ENCODE results near the gene ATP12A.

The ATP12A gene

DNA sequence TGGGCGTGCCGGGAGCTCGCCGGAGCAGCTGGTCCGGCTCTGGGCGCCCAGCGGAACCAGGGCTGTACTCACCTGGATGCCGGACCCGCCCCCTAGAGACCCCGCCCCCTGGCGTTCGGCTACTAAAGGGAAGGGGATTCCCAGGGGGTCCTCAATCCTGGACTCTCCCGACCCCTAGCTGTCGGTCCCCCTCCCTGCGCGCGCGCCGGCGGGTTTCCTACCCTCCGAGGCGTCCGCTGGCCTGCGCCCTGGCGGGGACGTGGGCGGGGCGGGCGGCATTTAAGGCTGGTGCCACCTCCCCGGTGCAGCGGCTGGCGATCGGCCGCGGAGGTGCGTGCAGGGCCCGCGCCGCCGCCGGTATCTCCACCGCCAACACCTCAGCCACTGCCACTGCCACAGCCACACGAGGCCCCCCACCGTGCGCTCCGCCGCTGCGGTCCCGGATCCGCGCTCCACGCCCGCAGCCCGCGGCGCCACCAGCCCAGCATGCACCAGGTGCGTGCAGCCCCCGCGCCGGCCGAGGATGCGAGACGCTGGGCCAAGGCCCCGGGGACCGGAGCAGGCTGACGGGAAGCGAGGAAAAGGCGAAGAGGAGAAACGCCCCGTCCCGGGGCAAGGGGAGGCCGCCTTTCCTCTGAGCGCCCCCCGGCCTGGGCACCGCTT lies at the start of gene ATP12A:
TSS of gene ATP12A (plus strand) at position 151 of the 663 bp plus-strand sequence. CDS start at position 487, 336 bp downstream.
- no peak for FAIRE-seq

DNA sequence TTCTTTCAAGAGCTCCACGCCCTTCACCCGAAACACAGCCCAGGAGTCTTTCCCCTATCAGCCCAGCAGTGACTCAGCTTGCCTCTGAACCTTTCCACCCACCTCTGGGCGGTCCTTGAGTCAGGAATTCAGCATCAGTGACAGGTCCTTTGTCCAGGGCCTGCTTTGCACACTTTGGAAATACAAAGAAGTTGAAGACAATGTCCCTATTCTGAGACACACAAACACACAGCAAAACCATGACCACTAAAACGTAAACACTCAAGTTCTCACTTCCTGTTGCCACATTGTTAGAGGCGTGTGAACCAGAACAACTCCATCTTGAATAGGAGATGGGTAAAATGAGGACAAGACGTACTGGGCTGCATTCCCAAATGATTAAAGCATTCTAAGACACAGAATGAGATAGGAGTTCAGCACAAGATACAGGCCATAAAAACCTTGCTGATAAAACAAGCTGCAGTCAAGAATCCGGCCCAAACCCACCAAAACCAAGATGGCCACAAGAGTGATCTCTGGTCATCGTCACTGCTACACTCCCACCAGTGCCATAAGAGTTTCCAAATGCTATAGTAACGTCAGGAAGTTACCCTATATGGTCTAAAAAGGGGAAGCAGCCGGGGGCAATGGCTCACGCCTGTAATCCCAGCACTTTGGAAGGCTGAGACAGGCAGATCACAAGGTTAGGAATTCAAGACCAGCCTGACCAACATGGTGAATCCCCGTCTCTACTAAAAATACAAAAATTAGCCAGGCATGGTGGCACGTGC lies 49.2 kb upstream of the ATP12A start:
- no peak for FAIRE-seq

- no peak for FAIRE-seq
These were observed 48.3 kb upstream of the ATP12A start for GRCh38 chr13:24631922-24632321.

DNA sequence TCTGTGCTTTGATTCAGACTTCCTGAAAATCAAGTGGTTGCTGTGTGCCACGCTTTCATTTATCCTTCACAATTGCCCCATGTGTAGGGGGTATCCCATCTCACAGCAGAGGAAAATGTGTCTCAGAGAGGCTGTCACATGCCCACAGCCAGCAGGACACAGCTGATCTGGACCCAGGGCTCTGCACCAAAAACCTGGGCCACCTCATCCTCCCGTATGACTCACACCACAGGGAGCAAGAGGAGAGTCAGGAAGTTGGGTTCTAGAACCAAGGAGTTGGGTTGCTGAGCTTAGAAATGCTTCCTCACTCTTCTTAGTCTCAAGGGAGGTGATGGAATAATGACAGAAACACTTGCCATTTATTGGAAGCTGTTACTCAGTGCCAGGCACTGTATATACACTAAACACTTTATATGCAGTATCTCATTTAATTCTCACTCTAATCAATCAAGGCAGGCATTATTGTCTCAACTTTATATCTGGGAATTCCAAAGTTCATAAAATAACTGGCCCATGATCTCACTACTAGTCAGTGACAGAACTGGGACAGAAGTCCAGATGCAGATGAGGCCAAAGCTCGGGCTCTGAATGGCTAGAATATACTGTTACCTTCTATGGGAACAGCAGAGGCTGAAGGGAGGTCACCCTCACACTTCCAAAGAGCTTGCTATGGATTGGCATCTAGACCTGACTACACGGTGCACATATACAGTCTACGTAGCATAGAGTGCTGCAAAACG lies 47.7 kb upstream of the ATP12A start:
- FAIRE-seq: no peak

- FAIRE-seq: no peak
These were observed 43.4 kb upstream of the ATP12A start for GRCh38 chr13:24636776-24637175.

DNA sequence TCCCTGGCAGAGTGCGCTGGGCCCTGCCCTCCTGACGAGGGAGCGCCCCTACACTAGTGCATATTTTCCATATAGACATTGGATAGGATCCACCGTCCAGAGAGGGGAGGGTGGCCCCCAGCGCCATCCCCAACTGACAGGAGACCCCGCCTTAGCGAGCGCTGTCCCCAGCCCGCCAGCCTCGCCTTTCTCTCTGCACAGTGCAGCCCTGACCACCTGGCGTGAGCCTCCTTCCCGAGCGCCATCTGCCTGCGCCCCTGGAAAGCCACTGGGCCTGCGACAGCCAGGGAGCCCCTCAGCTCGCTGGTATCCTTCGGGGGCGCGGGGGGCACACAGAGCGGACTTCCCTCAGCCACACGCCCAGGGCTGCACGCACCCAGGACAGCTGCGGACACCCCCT lies 42.1 kb upstream of the ATP12A start:
- FAIRE-seq: no peak

DNA sequence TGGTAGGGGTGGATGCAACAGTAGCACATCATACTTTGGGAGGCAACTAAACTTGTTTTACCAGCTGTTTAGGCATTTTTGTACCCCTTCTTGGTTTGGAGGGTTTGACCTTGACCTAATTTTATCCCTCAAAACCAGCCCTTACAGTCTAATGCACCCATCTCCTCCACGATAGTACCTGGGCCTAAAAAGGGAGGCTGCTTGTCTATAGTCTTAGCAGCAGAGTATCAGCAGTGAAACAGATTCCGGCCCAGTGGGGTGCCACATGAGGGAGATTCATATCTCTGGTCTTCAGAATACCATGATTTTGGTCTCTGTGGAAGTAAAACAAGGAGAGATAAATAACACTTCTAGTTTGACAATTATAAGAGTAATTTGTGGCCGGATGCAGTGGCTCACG lies 39.5 kb upstream of the ATP12A start:
- FAIRE-seq: no peak

DNA sequence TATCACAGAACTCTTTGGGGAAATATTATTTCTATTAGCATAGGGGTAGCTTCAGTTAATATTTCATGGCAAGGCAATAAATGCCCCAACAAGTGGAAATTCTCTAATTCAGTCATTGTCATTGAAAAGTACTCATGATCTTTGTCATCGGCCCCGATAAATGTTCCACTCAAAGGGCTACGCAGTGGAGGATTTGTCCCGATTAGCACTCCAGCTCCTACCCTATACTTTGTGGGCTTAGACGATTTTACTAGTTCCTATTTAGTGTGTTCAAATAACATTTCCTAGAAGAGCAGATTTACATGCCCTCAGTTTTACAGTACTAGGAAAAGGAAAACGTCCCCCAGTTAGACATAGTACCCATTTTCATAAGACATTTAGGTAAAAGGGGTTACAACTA lies 38.0 kb upstream of the ATP12A start:
- FAIRE-seq: no peak

- no peak for FAIRE-seq
These were observed 36.2 kb upstream of the ATP12A start for GRCh38 chr13:24644036-24644435.

DNA sequence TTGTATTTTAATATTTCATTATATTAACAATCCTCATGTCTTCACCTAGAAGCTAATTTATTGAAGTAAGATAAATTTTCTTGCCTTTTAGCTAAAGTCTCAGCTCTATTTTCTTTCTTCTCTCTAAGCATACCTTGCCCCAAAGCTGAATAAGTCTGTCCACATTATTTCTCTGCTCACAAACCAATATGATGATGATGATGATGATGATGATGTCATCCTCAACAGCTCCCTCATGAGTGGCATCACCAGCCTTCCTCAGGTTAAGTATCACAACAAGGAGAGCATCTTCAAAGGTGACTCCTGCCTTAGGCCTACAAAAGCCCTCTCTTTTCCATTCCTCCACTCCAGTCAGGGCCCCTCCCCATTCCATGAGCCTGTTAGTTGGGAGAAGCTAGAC lies 31.9 kb upstream of the ATP12A start:
- FAIRE-seq: no peak

DNA sequence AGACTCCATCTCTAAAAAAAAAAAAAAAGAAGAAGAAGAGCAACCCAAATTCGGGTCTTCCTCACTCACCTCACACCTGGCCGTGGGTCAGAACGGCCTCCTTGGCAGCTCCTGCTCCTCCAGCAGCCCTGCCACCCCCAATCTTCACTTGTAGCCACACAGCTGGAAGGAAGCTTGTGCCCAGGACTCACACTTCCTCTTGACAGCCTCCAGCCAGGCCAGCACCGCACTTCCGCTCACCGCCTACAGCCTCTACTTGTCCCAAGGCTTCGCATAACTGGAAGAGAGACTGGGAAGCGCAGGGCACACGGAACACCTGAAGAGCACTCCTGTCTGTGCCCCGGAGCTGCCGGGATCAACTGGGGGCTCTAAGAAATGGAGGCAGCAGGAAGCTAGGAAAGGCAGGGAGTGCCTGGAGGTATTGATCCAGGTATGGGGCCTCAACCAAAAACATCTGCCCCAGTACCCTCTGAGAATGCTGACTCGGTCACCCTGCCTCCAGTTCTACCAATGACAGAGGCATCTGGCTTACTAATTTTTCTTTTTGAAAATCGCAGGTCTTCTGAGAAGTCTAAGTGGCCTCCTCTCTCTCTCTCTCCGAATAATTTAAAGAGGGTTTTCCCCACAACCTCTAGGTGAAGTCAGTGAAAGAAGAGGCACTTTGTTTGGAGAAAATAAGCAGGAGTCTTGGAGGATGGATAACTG lies 31.1 kb upstream of the ATP12A start:
- FAIRE-seq: no peak

- FAIRE-seq: no peak
These were observed 30.5 kb upstream of the ATP12A start for GRCh38 chr13:24649688-24650043.

DNA sequence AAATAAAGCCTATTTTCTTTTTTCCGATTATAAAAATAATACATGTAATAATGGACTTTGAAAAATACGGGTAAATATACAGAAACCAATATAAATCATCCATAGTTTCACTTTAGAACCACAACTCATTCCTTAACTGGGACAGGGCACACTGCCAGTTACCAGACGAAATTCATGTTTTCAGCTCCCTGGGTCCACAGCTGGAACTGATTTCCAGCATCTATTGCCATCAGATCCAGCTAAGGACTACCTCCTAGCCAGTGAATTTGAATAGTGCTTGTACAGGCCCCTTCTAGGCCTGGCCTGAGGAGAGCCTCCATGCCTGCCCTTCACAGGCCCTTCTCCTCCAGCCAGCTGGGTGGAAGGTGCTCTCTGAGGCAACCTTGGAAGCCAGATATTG lies 30.0 kb upstream of the ATP12A start:
- FAIRE-seq: peak; percentile 79

DNA sequence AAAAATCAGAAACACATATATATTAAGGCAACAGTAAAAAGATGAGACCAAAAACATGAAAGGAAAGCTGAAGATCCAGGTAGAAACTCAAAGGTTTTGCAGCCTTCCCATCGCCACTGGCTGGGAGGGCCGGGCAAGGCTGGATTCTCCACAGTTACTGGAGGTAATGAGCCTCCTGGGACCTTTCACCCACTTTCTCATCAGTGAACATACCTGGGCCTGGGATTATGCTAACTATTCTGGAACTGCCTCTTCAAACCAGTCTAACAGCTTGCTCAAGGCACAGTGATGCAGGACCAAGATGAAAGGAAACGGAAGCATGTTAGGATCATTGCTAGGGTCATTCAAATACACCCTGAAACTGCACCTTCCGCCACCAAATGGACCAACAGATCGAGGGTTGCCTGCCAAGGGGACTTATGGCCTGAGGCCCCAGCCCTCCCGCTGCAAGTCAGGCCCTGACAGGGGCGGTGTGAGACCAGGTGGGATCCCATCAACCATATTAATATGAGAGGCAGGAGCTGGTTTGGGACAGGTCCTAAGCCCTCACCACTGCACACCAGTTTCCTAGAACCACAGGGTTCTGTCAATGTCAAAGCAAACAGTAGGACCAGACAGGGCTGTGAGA lies 28.4 kb upstream of the ATP12A start:
- FAIRE-seq: no peak

GRCh38 chr13:24652359-24652758 lies 27.8 kb upstream of the ATP12A start:
- no peak for FAIRE-seq

- no peak for FAIRE-seq
These were observed 25.5 kb upstream of the ATP12A start for GRCh38 chr13:24654741-24655140.

GRCh38 chr13:24659239-24659638 lies 21.0 kb upstream of the ATP12A start:
- FAIRE-seq: no peak

GRCh38 chr13:24660023-24660741 lies 20.0 kb upstream of the ATP12A start:
- no peak for FAIRE-seq

DNA sequence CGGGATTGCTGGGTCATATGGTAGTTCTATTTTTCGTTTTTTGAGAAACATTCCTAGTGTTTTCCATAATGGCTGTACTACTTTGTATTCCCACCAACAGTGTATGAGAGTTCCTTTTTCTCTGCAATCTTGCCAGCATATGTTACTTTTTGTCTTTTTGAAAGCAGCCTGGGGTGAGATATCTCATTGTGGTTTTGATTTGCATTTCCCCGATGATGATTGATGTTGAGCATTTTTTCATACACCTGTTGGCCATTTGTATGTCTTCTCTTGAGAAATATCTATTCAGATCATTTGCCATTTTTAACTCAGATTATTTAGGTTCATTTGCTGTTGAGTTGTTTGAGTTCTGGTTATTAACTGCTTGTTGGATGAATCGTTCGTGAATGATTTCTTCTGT lies 18.5 kb upstream of the ATP12A start:
- no peak for FAIRE-seq

- FAIRE-seq: no peak
These were observed 17.8 kb upstream of the ATP12A start for GRCh38 chr13:24662195-24663088.

DNA sequence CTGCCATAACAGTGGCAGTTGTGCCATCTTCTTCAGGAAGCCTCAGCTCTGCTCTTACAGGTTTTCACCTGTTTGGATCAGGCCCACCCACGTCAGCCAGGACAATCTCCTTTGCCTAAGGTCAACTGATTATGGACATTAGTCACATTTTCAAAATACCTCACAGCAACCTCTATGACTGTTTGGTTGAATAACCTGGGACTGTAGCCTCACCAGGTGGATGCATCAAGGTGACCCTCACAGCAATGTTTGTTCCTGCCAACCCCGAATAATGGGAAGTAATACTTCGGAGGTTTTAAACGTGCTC lies 17.2 kb upstream of the ATP12A start:
- no peak for FAIRE-seq
